K562 (cell line): ENCODE measurements around the gene DGCR8. TPM values are rescaled to one million over a fixed set of nuclear protein-coding genes. Genes with fewer than 3 reads are reported as not detected.
A peak's percentile ranks its signal among the peaks of the same experiment; 100 is the strongest.

Experiments used
- ATF4 ChIP-seq: fragments of 450-650 bp; formaldehyde crosslinking; IDR thresholded peaks from 2 replicates; pipeline ENCODE4 v1.4.0; 2022; ENCODE audit warnings: mild to moderate bottlenecking, moderate library complexity
- CBX5 ChIP-seq: IDR thresholded peaks from 2 replicates; pipeline ENCODE4 v1.6.1; 2014; ENCODE audit warnings: low read depth, borderline replicate concordance
- CHD1 ChIP-seq: fragments of 200-600 bp; sonication (generic); IDR thresholded peaks from one replicate; pipeline ENCODE4 v1.6.1; 2012; ENCODE audit warnings: mild to moderate bottlenecking, moderate library complexity, low read length, inconsistent platforms
- CUX1 ChIP-seq: fragments of 200-800 bp; sonication (Bioruptor generic); IDR thresholded peaks from 2 replicates; pipeline ENCODE4 v1.6.1; 2016; ENCODE audit warnings: missing genetic modification characterization, missing compliant biosample characterization
- GATA2 ChIP-seq: sonication (generic); formaldehyde crosslinking; IDR thresholded peaks from 2 replicates; pipeline ENCODE4 v1.4.0; 2020; ENCODE audit warnings: mild to moderate bottlenecking, missing genetic modification reagents
- JUN ChIP-seq, 2 experiments: sonication (generic) in 1 of 2; formaldehyde crosslinking in 1 of 2; IDR thresholded peaks; 2 replicates each; pipeline versions ENCODE4 v1.6.1 to v1.8.0; 2012 to 2022; ENCODE audit warnings: borderline replicate concordance in 2 of 2, mild to moderate bottlenecking in 2 of 2, improper control_type of control experiment in 1 of 2, low read depth in 1 of 2, low read length in 1 of 2, missing genetic modification reagents in 1 of 2
- KAT2B ChIP-seq: IDR thresholded peaks from one replicate; pipeline ENCODE4 v1.6.1; 2012; ENCODE audit warnings: low read depth, mild to moderate bottlenecking, control low read depth, inconsistent platforms, low read length, moderate library complexity
- KDM5B ChIP-seq: fragments of 200-600 bp; sonication (generic); IDR thresholded peaks from 2 replicates; pipeline ENCODE4 v1.6.1; 2012; ENCODE audit warnings: low read depth, mild to moderate bottlenecking, moderate library complexity, low read length, control low read depth, inconsistent platforms; ENCODE audit not compliant: insufficient replicate concordance
- MAZ ChIP-seq, 2 experiments: fragments of 450-650 bp in 1 of 2; sonication (generic) in 1 of 2; formaldehyde crosslinking; IDR thresholded peaks in 1 of 2; conservative IDR thresholded peaks in 1 of 2; 2 replicates each; pipeline versions ENCODE4 v1.4.0 to v1.5.0; 2020; ENCODE audit warnings: mild to moderate bottlenecking in 1 of 2, missing genetic modification reagents in 1 of 2
- MLX ChIP-seq, 2 experiments: fragments of 450-650 bp in 1 of 2; sonication (generic) in 1 of 2; formaldehyde crosslinking; conservative IDR thresholded peaks; 2 replicates each; pipeline versions ENCODE4 v1.4.0 to v1.8.1; 2020 to 2022; ENCODE audit warnings: mild to moderate bottlenecking in 1 of 2, missing genetic modification reagents in 1 of 2
- MXD1 ChIP-seq: fragments of 250-450 bp; sonication (Bioruptor Pico); IDR thresholded peaks from 2 replicates; pipeline ENCODE4 v1.8.0; 2021; ENCODE audit warnings: borderline replicate concordance, mild to moderate bottlenecking, moderate library complexity; ENCODE audit not compliant: poor library complexity, severe bottlenecking
- MYNN ChIP-seq, 2 experiments: sonication (generic); formaldehyde crosslinking in 1 of 2; IDR thresholded peaks; 2 replicates each; pipeline versions ENCODE4 v1.5.0 to v1.6.1; 2016 to 2020; ENCODE audit warnings: antibody characterized with exemption in 1 of 2, missing genetic modification reagents in 1 of 2
- NFXL1 ChIP-seq: fragments of 450-650 bp; formaldehyde crosslinking; IDR thresholded peaks from 2 replicates; pipeline ENCODE4 v1.4.0; 2021; ENCODE audit warnings: mild to moderate bottlenecking
- NR3C1 ChIP-seq: sonication (generic); formaldehyde crosslinking; IDR thresholded peaks from 2 replicates; pipeline ENCODE4 v1.8.1; 2022; ENCODE audit warnings: missing genetic modification reagents
- RBBP5 ChIP-seq: fragments of 200-600 bp; sonication (generic); IDR thresholded peaks from 2 replicates; pipeline ENCODE4 v1.6.1; 2012; ENCODE audit warnings: borderline replicate concordance, mild to moderate bottlenecking, low read length, control low read depth, inconsistent platforms; ENCODE audit not compliant: insufficient read depth, poor library complexity, severe bottlenecking
- SNRNP70 ChIP-seq: fragments of 200-400 bp; formaldehyde crosslinking; optimal IDR thresholded peaks from 2 replicates; pipeline ENCODE3; 2017; ENCODE audit warnings: low read depth, low read length
- ZNF253 ChIP-seq: fragments of 250-450 bp; sonication (Bioruptor Pico); conservative IDR thresholded peaks from 2 replicates; pipeline ENCODE4 v1.6.1; 2021; ENCODE audit warnings: mild to moderate bottlenecking
- ZNF778 ChIP-seq: fragments of 450-650 bp; formaldehyde crosslinking; IDR thresholded peaks from 2 replicates; pipeline ENCODE4 v1.4.0; 2020; ENCODE audit warnings: mild to moderate bottlenecking, moderate library complexity
- polyA plus RNA-seq, 8 experiments: library from polyadenylated mRNA; depleted of rRNA in 4 of 8; stranded (reverse) in 5 of 8; unstranded in 3 of 8; fragments of >200 nt; fragmentation: Nextera tagmentation in 2 of 8; fragmentation: Illumina TruSeq in 1 of 8; extraction: Ambion mirVana in 2 of 8; extraction: Trizol in 1 of 8; gene quantifications; 2 replicates each; pipeline versions ENCODE4 v1.2.1 to v1.2.3, GENCODE V29; 2011 to 2014; ENCODE audit warnings: inconsistent platforms in 1 of 8, missing spikeins in 1 of 8
- total RNA-seq, 7 experiments: library from RNA; depleted of rRNA in 6 of 7; stranded (reverse); fragments of >200 nt in 6 of 7; fragmentation: Illumina TruSeq in 2 of 7; extraction: Trizol in 2 of 7; gene quantifications; 2 replicates each; pipeline versions ENCODE4 v1.2.1 to v1.2.3, GENCODE V29; 2011 to 2021; ENCODE audit warnings: low replicate concordance in 1 of 7

The DGCR8 gene
- total and polyA plus RNA-seq, 9 of the 15 experiments (the other 6 are each of a cell fraction or from before 2014, with no cell fraction given), result 5.9 to 144 (median 80.1) TPM

- TF ChIP-seq CUX1 (CRISPR knock-in tag) (no peak), SNRNP70 (peak; percentile 70), KDM5B (peak; percentile 27), ATF4 (CRISPR knock-in tag) (peak; percentile 67; the same call in 1 of the 2 replicates), MAZ (CRISPR knock-in tag; conservative IDR thresholded peaks at IDR 0.05 in 1 of 2, IDR thresholded peaks at IDR 0.05 in 1 of 2) (peak in 1 of 2 experiments; percentile 91; a peak in 2 of 4 replicates), NFXL1 (CRISPR knock-in tag) (no peak), KAT2B (peak; percentile 17), MXD1 (peak; percentile 89), NR3C1 (no peak), ZNF778 (CRISPR knock-in tag) (no peak), MYNN (IDR thresholded peaks at IDR 0.05) (no peak), MYNN (CRISPR knock-in tag; IDR thresholded peaks at IDR 0.05) (no peak), CHD1 (peak; percentile 9), MLX (CRISPR knock-in tag; conservative IDR thresholded peaks at IDR 0.05) (peak in 1 of 2 experiments; percentile 94; a peak in 2 of 4 replicates), JUN (IDR thresholded peaks at IDR 0.05; ENCODE audit: borderline replicate concordance, low read depth, low read length) (peak; percentile 93; the same call in 1 of the 2 replicates), JUN (CRISPR knock-in tag; IDR thresholded peaks at IDR 0.05; ENCODE audit: borderline replicate concordance) (no peak), CBX5 (no peak), RBBP5 (peak; percentile 16), ZNF253 (no peak), GATA2 (CRISPR knock-in tag) (no peak)
Observed at GRCh38 chr22:20084547-20085413, 4.7 kb downstream of the DGCR8 start (continued).
